Heart left ventricle (tissue), 16 donors: ENCODE measurements around the gene NAT14. TPM values are rescaled to one million over a fixed set of nuclear protein-coding genes. Genes with fewer than 3 reads are reported as not detected.

ENCODE experiments used
- ATAC-seq, 4 donors: fragments of 200-7000 bp; cut with Tn5 transposase; one replicate each; pipeline ENCODE4 v1.9.1; 2020 to 2022; ENCODE audit warnings: moderate library complexity in 4 of 4, mild to moderate bottlenecking in 3 of 4, moderate number of reproducible peaks in 1 of 4
- DNase-seq, 5 donors: peaks; one replicate each; pipeline ENCODE4 v3.0.0-alpha.2; 2020
- H3K27ac ChIP-seq, 12 donors: fragments of 200-600 bp; sonication (generic) in 4 of 12; one replicate each; pipeline versions ENCODE4 v1.5.0 to v1.8.0; 2016 to 2022; ENCODE audit warnings: mild to moderate bottlenecking in 2 of 12
- H3K27me3 ChIP-seq, 9 donors: fragments of 200-600 bp; sonication (generic) in 2 of 9; one replicate each; pipeline versions ENCODE4 v1.5.1 to v1.8.0; 2016 to 2022; ENCODE audit warnings: mild to moderate bottlenecking in 3 of 9
- H3K36me3 ChIP-seq, 9 donors: fragments of 200-600 bp; sonication (generic) in 2 of 9; one replicate each; pipeline versions ENCODE4 v1.5.0 to v1.8.0; 2018 to 2022; ENCODE audit warnings: mild to moderate bottlenecking in 2 of 9
- H3K4me1 ChIP-seq, 12 donors: fragments of 200-600 bp; sonication (generic) in 4 of 12; one replicate each; pipeline versions ENCODE4 v1.5.0 to v1.8.0; 2016 to 2022; ENCODE audit warnings: mild to moderate bottlenecking in 3 of 12
- H3K4me3 ChIP-seq, 12 donors: fragments of 200-600 bp; sonication (generic) in 4 of 12; one replicate each; pipeline versions ENCODE4 v1.5.0 to v1.8.0; 2017 to 2022; ENCODE audit warnings: mild to moderate bottlenecking in 9 of 12, moderate library complexity in 4 of 12
- H3K9me3 ChIP-seq, 12 donors: fragments of 200-600 bp; sonication (generic) in 4 of 12; one replicate each; pipeline versions ENCODE4 v1.5.0 to v1.8.0; 2016 to 2022; ENCODE audit warnings: mild to moderate bottlenecking in 1 of 12
- POLR2A ChIP-seq, 2 donors: fragments of 450-650 bp; IDR thresholded peaks; one replicate each; pipeline ENCODE4 v1.6.1; 2017; ENCODE audit warnings: antibody characterized with exemption in 2 of 2, mild to moderate bottlenecking in 2 of 2, moderate library complexity in 2 of 2
- WGBS, 4 donors: extraction: QIAGEN DNeasy Blood & Tissue Kit in 2 of 4; methylation state at CpG; one replicate each; pipeline versions ENCODE4 v1.1.5 to v1.1.7; 2013 to 2018; 5-methylcytosine and 5-hydroxymethylcytosine counted together
- intact Hi-C, 10 donors: fragments of 100-400 bp; cut with DNase I; formaldehyde crosslinking; loops; one replicate each; pipeline versions ENCODE4 v1.11.1 to v1.14.2; 2022
- polyA plus RNA-seq, 2 donors: library from polyadenylated mRNA; stranded (reverse); fragments of 200-250 nt; gene quantifications; one replicate each; pipeline ENCODE4 v1.2.3, GENCODE V29; 2013
- total RNA-seq, 9 donors: library from RNA; depleted of rRNA in 2 of 9; stranded (reverse); fragments of >200 nt in 2 of 9; fragmentation: NEBNext Ultra II Directional in 3 of 9; extraction: Animal tissue kit (Norgen Biotek cat#: 25700) in 3 of 9; gene quantifications; one replicate each; pipeline versions ENCODE4 v1.1.0 to v1.2.4, GENCODE V29; 2016 to 2023
- TF ChIP-seq, protein P1 (sequence below), 12 donors: fragments of 200-600 bp; sonication (generic) in 4 of 12; IDR thresholded peaks; one replicate each; pipeline versions ENCODE4 v1.5.0 to v1.8.0; 2018 to 2022; ENCODE audit warnings: antibody characterized with exemption in 12 of 12, mild to moderate bottlenecking in 5 of 12
- donor health status: ischemic (EF 13 %, LVEDD 7.1; RV severe dilation, severe dysfunction).
- donor health status: healthy with polysubstance abuse.
- donor health status: DM: no; HTN: yes; CAD: no.
- donor health status: DM: no; HTN: no; CAD: no.
- donor health status: ischemic (EF 25% LVEDD 6.9; RV normal size, moderate dysfunction).
- donor health status: ischemic (EF 25% LVEDD 5.7; RV mildly dilated, moderate dysfunction).
- donor health status: healthy.
- donor health status: DM: yes; HTN: yes; CAD: no.
- donor health status: ischemic (EF 35%, LVEDD 5.7; RV mildly dilated, moderate dysfunction).
- donor health status: nonischemic (EF 11% LVEDD 7.7; RV severe dilation, severe dysfunction).
- donor health status: DM: yes; HTN: yes; CAD: no.
- donor health status: PGD.
- donor health status: ischemic (EF 29% LVEDD 5.4; RV normal size, mild dysfunction).
- donor health status: nonischemic (EF 23%, LVEDD 6.1; RV moderate dilation, normal function).

Gene NAT14
- total and polyA plus RNA-seq, 11 donors = 2.9 to 10.4 (median 7.3) TPM

DNA sequence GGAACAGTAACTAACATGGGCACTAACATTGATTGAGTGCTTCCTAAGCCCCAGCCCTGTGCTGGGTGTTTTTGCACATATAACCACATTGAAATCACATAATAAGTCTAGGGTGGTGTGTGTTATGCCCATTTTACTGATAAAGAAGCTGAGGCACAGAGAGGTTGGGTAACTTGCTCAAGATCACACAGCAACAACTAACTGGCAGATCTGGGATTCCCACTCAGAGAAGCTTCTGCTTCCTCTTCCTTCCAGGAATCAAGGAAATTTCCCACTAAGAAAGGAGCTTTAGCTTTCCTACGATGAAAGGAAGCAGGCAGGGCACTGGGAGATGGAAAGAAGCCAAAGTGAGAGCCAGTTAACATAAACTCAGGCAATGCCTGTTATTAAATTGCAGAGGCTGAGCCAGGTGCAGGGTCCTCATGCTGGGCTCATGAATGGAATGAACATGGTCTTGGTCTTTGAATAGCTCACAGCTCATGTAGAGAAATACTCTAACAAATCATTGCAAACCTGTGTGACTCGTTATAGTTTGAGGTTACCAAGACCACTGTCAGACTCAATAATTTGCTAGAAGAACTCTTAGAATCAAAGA is 13.4 kb downstream of the NAT14 start:
- intact Hi-C loops = no loop called here
- no peak for ATAC-seq

DNA sequence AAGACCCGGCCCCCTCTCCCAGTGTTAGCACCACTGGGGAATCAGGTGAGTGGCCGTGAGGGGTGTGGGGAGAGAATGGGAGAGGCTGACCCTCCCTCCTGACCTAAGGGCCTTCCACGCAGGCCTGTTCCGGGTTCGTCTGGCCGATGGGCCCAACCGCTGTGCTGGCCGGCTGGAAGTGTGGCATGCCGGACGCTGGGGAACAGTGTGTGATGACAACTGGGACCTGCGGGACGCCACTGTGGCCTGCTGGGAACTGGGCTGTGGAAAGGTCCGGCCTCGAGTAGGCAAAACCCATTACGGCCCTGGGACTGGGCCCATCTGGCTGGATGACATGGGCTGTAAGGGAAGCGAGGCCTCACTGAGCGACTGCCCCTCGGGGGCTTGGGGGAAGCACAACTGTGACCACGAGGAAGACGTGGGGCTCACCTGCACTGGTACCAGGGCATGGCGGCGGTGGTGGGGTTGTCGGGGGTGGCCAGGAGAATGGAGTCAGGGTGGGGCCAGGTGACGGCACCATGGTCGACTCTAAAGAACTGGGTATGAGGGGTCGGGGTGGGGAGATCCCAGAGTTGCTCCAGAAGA is 15.5 kb downstream of the NAT14 start:
- ATAC-seq (no peak), DNase-seq (peak in 1 of 5 donors; percentile 42)
- no peak overlapping the region for H3K27ac ChIP-seq
- 89 to 96% (median 94%) methylated on average over 15 to 26 of the region's 26 CpGs for WGBS, 4 donors
- H3K9me3 ChIP-seq = no peaks in the 10 kb centered on the region
- H3K4me3 ChIP-seq = no peak overlapping the region
- no peaks in the 10 kb centered on the region for H3K27me3 ChIP-seq
- TF ChIP-seq, protein P1, sequence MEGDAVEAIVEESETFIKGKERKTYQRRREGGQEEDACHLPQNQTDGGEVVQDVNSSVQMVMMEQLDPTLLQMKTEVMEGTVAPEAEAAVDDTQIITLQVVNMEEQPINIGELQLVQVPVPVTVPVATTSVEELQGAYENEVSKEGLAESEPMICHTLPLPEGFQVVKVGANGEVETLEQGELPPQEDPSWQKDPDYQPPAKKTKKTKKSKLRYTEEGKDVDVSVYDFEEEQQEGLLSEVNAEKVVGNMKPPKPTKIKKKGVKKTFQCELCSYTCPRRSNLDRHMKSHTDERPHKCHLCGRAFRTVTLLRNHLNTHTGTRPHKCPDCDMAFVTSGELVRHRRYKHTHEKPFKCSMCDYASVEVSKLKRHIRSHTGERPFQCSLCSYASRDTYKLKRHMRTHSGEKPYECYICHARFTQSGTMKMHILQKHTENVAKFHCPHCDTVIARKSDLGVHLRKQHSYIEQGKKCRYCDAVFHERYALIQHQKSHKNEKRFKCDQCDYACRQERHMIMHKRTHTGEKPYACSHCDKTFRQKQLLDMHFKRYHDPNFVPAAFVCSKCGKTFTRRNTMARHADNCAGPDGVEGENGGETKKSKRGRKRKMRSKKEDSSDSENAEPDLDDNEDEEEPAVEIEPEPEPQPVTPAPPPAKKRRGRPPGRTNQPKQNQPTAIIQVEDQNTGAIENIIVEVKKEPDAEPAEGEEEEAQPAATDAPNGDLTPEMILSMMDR (IDR thresholded peaks at IDR 0.05) = no peak
- no peak for TF ChIP-seq POLR2A (IDR thresholded peaks at IDR 0.05)
- intact Hi-C loops = loop anchor here in 7 of 10 donors (5.0 to 10.0 kb wide), 5 partner anchors 33 to 618 kb away; no protein-coding TSS in a partner anchor
- peaks cover 0 to 51% (median 16%) of the 10 kb centered on the region in 9 donors for H3K36me3 ChIP-seq
- peaks cover 0 to 12% (median 5%) of the 10 kb centered on the region in 12 donors for H3K4me1 ChIP-seq

More for the DNA sequence above, 13.4 kb downstream of the NAT14 start:
- no peak for DNase-seq
- Histone ChIP-seq H3K36me3 (peaks cover 0 to 51% (median 16%) of the 10 kb centered on the region in 9 donors), H3K4me3 (no peak overlapping the region), H3K27me3 (peaks cover 0 to 9% (median 0%) of the 10 kb centered on the region in 9 donors), H3K27ac (no peak overlapping the region), H3K4me1 (peaks cover 0 to 16% (median 5%) of the 10 kb centered on the region in 12 donors), H3K9me3 (no peaks in the 10 kb centered on the region)
- 41 to 64% (median 47%) methylated on average over 2 of the region's 2 CpGs for WGBS, 4 donors
- TF ChIP-seq POLR2A (IDR thresholded peaks at IDR 0.05) = no peak
- TF ChIP-seq, protein P1 (IDR thresholded peaks at IDR 0.05) = no peak

DNA sequence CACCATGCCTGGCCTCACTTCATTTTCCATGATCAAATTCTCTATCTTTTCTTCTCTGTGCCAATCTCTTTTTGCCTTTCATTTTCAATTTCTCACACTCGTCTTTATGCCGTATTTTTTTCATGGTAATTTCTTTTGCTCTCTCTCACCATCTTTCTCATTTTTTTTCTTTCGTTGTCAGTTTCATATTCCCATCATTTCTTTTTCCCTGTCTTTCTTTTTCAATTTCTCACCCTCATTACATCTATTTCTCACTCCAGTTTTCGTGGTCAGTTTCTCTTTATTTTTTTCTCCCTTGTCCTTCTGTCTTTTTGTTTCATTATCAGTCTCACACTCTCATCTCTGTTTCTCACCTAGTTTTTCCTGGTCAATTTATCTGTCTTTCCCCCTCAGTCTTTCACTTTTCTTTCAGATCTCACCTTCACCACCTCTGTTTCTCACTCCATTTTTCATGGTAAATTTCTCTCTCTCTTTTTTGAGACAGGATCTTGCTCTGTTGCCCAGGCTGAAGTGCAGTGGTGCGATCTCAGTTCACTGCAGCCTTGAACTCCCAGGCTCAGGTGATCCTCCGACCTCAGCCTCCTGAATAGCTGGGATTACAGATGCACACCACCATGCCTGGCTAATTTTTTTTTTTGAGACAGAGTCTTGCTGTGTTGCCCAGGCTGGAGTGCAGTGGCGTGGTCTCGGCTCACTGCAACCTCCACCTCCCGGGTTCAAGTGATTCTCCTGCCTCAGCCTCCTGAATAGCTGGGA is 17.4 kb downstream of the NAT14 start:
- ATAC-seq (no peak), DNase-seq (no peak)
- WGBS, 4 donors = 94 to 96% (median 94%) methylated on average over 9 of the region's 9 CpGs
- H3K4me1 ChIP-seq = peaks cover 0 to 12% (median 5%) of the 10 kb centered on the region in 12 donors
- no peaks in the 10 kb centered on the region for H3K27me3 ChIP-seq
- H3K27ac ChIP-seq = no peak overlapping the region
- TF ChIP-seq POLR2A (IDR thresholded peaks at IDR 0.05) = no peak
- TF ChIP-seq, protein P1 (IDR thresholded peaks at IDR 0.05) = no peak
- H3K36me3 ChIP-seq = peaks cover 0 to 42% (median 16%) of the 10 kb centered on the region in 9 donors
- intact Hi-C loops = loop anchor here in 7 of 10 donors (2.0 to 10.0 kb wide), 7 partner anchors 26 to 620 kb away; partner anchors contain the start of gene ZNF628 (in 1 of the 7)
- H3K9me3 ChIP-seq = no peaks in the 10 kb centered on the region
- no peak overlapping the region for H3K4me3 ChIP-seq

DNA sequence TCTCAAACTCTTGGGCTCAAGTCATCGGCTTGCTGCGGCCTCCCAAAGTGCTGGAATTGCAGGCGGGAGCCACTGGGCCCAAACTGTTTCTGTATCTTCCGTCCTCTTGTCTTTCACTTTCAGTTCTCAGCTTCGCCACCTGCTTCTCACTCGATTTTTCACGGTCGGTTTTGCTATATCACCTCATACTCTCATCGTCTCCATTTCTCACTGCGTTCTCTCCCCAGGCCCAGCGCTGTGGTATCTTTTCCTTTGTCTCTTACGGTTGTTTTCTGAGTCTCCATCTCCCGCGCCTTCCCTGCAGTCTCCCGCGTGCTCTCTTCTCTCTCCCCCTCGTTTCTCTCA is 18.1 kb downstream of the NAT14 start:
- H3K27ac ChIP-seq = no peak overlapping the region
- H3K9me3 ChIP-seq = no peaks in the 10 kb centered on the region
- peaks cover 0 to 12% (median 5%) of the 10 kb centered on the region in 12 donors for H3K4me1 ChIP-seq
- peak overlapping the region in 2 of 12 donors; percentile 55 to 60 for H3K4me3 ChIP-seq
- WGBS, 4 donors = 80 to 91% (median 85%) methylated on average over 17 of the region's 17 CpGs
- DNase-seq (no peak), ATAC-seq (no peak)
- no peaks in the 10 kb centered on the region for H3K27me3 ChIP-seq
- peaks cover 0 to 39% (median 16%) of the 10 kb centered on the region in 9 donors for H3K36me3 ChIP-seq
- intact Hi-C loops = loop anchor here in 7 of 10 donors (2.0 to 10.0 kb wide), 7 partner anchors 26 to 621 kb away; partner anchors contain the start of gene ZNF628 (in 1 of the 7)
- no peak for TF ChIP-seq POLR2A (IDR thresholded peaks at IDR 0.05)
- TF ChIP-seq, protein P1 (IDR thresholded peaks at IDR 0.05) = no peak
